Smooth muscle cell (in vitro differentiated cells): Measurements from ENCODE around the gene SV2C. TPM values are rescaled to one million over a fixed set of nuclear protein-coding genes. Genes with fewer than 3 reads are reported as not detected.

ENCODE experiments used
- DNase-seq: peaks from one replicate; lab custom pipeline; 2025; ENCODE audit not compliant: unreplicated experiment; lab: John Stamatoyannopoulos, UW
- H2AFZ ChIP-seq: fragments of 200-600 bp; sonication (generic); 2 replicates; pipeline ENCODE4 v1.6.0; 2016; ENCODE audit warnings: antibody characterized with exemption, low read depth, mild to moderate bottlenecking
- H3F3A ChIP-seq: fragments of 200-600 bp; sonication (generic); 2 replicates; pipeline ENCODE4 v1.6.0; 2017; ENCODE audit warnings: antibody characterized with exemption, low read depth
- H3K27ac ChIP-seq: fragments of 200-600 bp; sonication (generic); 2 replicates; pipeline ENCODE4 v1.5.1; 2016; ENCODE audit warnings: low read depth, mild to moderate bottlenecking
- H3K27me3 ChIP-seq: fragments of 200-600 bp; sonication (generic); 2 replicates; pipeline ENCODE4 v1.6.1; 2016; ENCODE audit warnings: low read depth, mild to moderate bottlenecking
- H3K36me3 ChIP-seq: fragments of 200-600 bp; sonication (generic); 2 replicates; pipeline ENCODE4 v1.5.1; 2016; ENCODE audit warnings: low read depth
- H3K4me1 ChIP-seq: fragments of 200-600 bp; sonication (generic); 2 replicates; pipeline ENCODE4 v1.5.1; 2016; ENCODE audit warnings: low read depth
- H3K4me2 ChIP-seq: fragments of 200-600 bp; sonication (generic); 2 replicates; pipeline ENCODE4 v1.6.0; 2016; ENCODE audit warnings: mild to moderate bottlenecking
- H3K4me3 ChIP-seq: fragments of 200-600 bp; sonication (generic); 2 replicates; pipeline ENCODE4 v1.5.1; 2016; ENCODE audit warnings: mild to moderate bottlenecking
- H3K79me2 ChIP-seq: fragments of 200-600 bp; sonication (generic); 2 replicates; pipeline ENCODE4 v1.6.0; 2016; ENCODE audit warnings: low read depth, mild to moderate bottlenecking
- H3K9ac ChIP-seq: fragments of 200-600 bp; sonication (generic); 2 replicates; pipeline ENCODE4 v1.6.0; 2016; ENCODE audit warnings: low read depth
- H3K9me3 ChIP-seq: fragments of 200-600 bp; sonication (generic); replicated peaks from 2 replicates; pipeline ENCODE4 v1.5.1; 2016; ENCODE audit warnings: low read depth
- H4K20me1 ChIP-seq: fragments of 200-600 bp; sonication (generic); 2 replicates; pipeline ENCODE4 v1.6.0; 2016; ENCODE audit warnings: low read depth
- WGBS: methylation state at CpG from one replicate; pipeline ENCODE4 v1.1.7; 2016; ENCODE audit warnings: low lambda C conversion rate; 5-methylcytosine and 5-hydroxymethylcytosine counted together
- polyA plus RNA-seq: library from polyadenylated mRNA; unstranded; fragments of >200 nt; fragmentation: Nextera tagmentation; extraction: Ambion mirVana; gene quantifications from 2 replicates; pipeline ENCODE4 v1.2.1, GENCODE V29; 2016
- total RNA-seq: library from RNA; depleted of rRNA; stranded (reverse); fragments of >200 nt; gene quantifications from 2 replicates; pipeline ENCODE4 v1.2.3, GENCODE V29; 2014
- TF ChIP-seq, protein P1 (sequence below): fragments of 200-600 bp; sonication (generic); IDR thresholded peaks from 2 replicates; pipeline ENCODE4 v1.5.1; 2017; ENCODE audit warnings: borderline replicate concordance, mild to moderate bottlenecking, antibody characterized with exemption; ENCODE audit not compliant: insufficient read depth, poor library complexity, severe bottlenecking

Gene SV2C
- total and polyA plus RNA-seq, 2 experiments from 2014 or later, result not detected

DNA sequence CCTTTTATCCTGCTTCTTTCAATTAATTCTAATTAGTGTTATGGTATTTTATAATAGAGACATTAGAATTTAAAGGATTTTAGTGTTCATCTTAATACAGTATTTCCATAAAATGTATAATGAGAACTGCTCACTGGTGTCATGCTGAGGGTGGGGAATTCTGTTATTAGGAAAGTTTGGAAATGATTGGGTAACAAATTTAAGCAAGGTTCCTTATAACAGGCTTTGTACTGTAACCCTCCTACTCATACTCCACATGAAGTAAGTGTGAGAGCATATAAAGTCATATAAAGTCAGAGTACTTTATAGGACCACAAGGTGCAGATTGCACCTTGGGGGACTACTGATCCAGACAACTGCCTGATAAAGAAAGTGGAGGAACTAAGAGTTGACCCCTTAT lies 42.2 kb downstream of the SV2C start:
- H3K27ac ChIP-seq, result no peak overlapping the region
- no peak overlapping the region for H3K4me2 ChIP-seq
- no peaks in the 10 kb centered on the region for H3F3A ChIP-seq
- H4K20me1 ChIP-seq, result no peaks in the 10 kb centered on the region
- no peak for DNase-seq
- H3K4me3 ChIP-seq, result no peak overlapping the region
- H3K9ac ChIP-seq, result no peak overlapping the region
- H2AFZ ChIP-seq, result no peak overlapping the region
- H3K36me3 ChIP-seq, result no peaks in the 10 kb centered on the region
- TF ChIP-seq, protein P1, sequence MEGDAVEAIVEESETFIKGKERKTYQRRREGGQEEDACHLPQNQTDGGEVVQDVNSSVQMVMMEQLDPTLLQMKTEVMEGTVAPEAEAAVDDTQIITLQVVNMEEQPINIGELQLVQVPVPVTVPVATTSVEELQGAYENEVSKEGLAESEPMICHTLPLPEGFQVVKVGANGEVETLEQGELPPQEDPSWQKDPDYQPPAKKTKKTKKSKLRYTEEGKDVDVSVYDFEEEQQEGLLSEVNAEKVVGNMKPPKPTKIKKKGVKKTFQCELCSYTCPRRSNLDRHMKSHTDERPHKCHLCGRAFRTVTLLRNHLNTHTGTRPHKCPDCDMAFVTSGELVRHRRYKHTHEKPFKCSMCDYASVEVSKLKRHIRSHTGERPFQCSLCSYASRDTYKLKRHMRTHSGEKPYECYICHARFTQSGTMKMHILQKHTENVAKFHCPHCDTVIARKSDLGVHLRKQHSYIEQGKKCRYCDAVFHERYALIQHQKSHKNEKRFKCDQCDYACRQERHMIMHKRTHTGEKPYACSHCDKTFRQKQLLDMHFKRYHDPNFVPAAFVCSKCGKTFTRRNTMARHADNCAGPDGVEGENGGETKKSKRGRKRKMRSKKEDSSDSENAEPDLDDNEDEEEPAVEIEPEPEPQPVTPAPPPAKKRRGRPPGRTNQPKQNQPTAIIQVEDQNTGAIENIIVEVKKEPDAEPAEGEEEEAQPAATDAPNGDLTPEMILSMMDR, result no peak
- H3K9me3 ChIP-seq, result no peaks in the 10 kb centered on the region
- H3K4me1 ChIP-seq, result no peaks in the 10 kb centered on the region
- H3K27me3 ChIP-seq, result no peaks in the 10 kb centered on the region
- no peaks in the 10 kb centered on the region for H3K79me2 ChIP-seq

GRCh38 chr5:76125888-76126287 lies 42.7 kb downstream of the SV2C start:
- Histone ChIP-seq H3K27me3 (no peaks in the 10 kb centered on the region), H3K27ac (no peak overlapping the region), H3K36me3 (no peaks in the 10 kb centered on the region), H3K79me2 (no peaks in the 10 kb centered on the region), H3K9ac (no peak overlapping the region), H2AFZ (no peak overlapping the region), H3K4me3 (no peak overlapping the region), H3K9me3 (no peaks in the 10 kb centered on the region), H3K4me1 (no peaks in the 10 kb centered on the region), H4K20me1 (no peaks in the 10 kb centered on the region), H3F3A (no peaks in the 10 kb centered on the region), H3K4me2 (no peak overlapping the region)
- DNase-seq, result no peak
- 89% methylated on average over 3 of the region's 3 CpGs for WGBS
- TF ChIP-seq, protein P1, result no peak

DNA sequence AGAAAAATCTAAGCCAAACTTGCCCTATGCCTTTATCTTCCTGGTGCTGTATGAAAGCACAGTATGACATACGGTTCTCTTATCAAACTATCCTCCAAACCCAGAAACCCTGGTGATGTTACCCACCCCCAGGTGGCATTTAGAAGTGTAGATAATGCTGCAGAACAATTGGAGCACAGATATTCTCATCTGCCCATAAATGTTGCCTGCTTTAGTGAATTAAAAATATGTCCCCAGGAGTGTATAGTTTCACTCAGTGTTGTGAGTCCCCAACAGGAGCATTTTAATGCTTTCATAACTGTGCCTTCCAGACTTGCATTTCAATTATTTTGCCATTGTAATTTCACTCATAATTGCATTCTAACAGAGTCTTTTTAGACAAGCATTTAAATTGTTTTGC lies 50.8 kb downstream of the SV2C start:
- H3K4me3 ChIP-seq, result no peak overlapping the region
- no peak overlapping the region for H2AFZ ChIP-seq
- H3K9ac ChIP-seq, result no peak overlapping the region
- H3K9me3 ChIP-seq, result no peaks in the 10 kb centered on the region
- H3K27ac ChIP-seq, result no peak overlapping the region
- no peaks in the 10 kb centered on the region for H3K36me3 ChIP-seq
- H3K4me1 ChIP-seq, result no peaks in the 10 kb centered on the region
- WGBS, result 89% methylated on average over 1 of the region's 1 CpG
- no peak overlapping the region for H3K4me2 ChIP-seq
- no peak for DNase-seq
- H3F3A ChIP-seq, result no peaks in the 10 kb centered on the region
- no peaks in the 10 kb centered on the region for H4K20me1 ChIP-seq
- TF ChIP-seq, protein P1, result no peak
- H3K27me3 ChIP-seq, result peaks cover 36% of the 10 kb centered on the region
- H3K79me2 ChIP-seq, result no peaks in the 10 kb centered on the region

DNA sequence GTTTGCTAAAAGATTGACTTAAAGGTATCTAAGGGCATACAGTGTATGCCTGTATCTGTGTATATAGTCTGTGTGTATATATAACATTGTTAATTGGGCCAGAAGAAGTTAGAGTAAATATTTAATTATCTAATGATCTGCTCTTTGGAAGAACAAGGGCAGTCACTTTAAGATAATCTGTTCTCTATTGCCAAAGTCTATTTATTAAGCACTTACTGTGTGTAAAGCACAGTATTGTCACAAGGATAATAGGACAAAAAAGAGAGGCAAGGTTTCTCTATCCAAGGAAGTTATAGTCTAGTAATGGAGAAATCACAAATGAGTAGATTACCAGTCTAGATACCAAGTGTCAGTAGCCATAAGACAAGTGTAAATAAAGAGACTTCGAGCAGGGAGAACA lies 51.5 kb downstream of the SV2C start:
- Histone ChIP-seq H3K9me3 (no peaks in the 10 kb centered on the region), H3K36me3 (no peaks in the 10 kb centered on the region), H3F3A (no peaks in the 10 kb centered on the region), H3K27ac (no peak overlapping the region), H3K4me2 (no peak overlapping the region), H3K79me2 (no peaks in the 10 kb centered on the region), H3K9ac (no peak overlapping the region), H3K4me1 (no peaks in the 10 kb centered on the region), H3K27me3 (peaks cover 36% of the 10 kb centered on the region), H3K4me3 (no peak overlapping the region), H4K20me1 (no peaks in the 10 kb centered on the region), H2AFZ (no peak overlapping the region)
- whole genome bisulfite sequencing, result 81% methylated on average over 1 of the region's 1 CpG
- TF ChIP-seq, protein P1, result no peak
- DNase-seq, result no peak
